GM12892 (cell line): Measurements from ENCODE around the gene TRIAP1.

Source experiments
- POLR2A ChIP-seq: IDR thresholded peaks from 2 replicates; pipeline ENCODE4 v1.6.1; 2011; ENCODE audit warnings: low read depth, low read length, control low read depth
- POLR2AphosphoS5 ChIP-seq: IDR thresholded peaks from 2 replicates; pipeline ENCODE4 v1.6.1; 2011; ENCODE audit warnings: low read depth, low read length, control low read depth
- TAF1 ChIP-seq: IDR thresholded peaks from 2 replicates; pipeline ENCODE4 v1.6.1; 2011; ENCODE audit warnings: low read depth, mild to moderate bottlenecking, control low read depth, low read length, borderline replicate concordance

- no peak for TF ChIP-seq POLR2AphosphoS5
- no peak for TF ChIP-seq POLR2A
- TF ChIP-seq TAF1: no peak
These were observed 28.1 kb downstream of the TRIAP1 start for GRCh38 chr12:120417917-120418580.
